Activated T-helper 2 cell treated with anti-CD3 and anti-CD28 coated beads, Interferon-gamma antibody, Interleukin-2, Interleukin-4, amounts not matched to agents 10 μg/mL and 5 μg/mL and 100 μg/mL, durations not matched to agents 14 hours and 24 hours and 36 hours (primary cell): Measurements from ENCODE around the gene SCYGR2. TPM values are rescaled to one million over a fixed set of nuclear protein-coding genes. Genes with fewer than 3 reads are reported as not detected.
"Not testable (repeated sequence)": the region's sequence is repeated elsewhere in the genome, so short reads cannot be mapped to it uniquely, and the experiment has no call there.

Experiments
- DNase-seq: peaks from one replicate; pipeline ENCODE4 v3.0.0; 2021; ENCODE audit warnings: low spot score
- H3K27ac Mint-ChIP-seq: one replicate; pipeline ENCODE4 v1.8.0; 2021; ENCODE audit warnings: mixed read lengths
- H3K27me3 Mint-ChIP-seq: one replicate; pipeline ENCODE4 v1.8.0; 2021; ENCODE audit warnings: low read depth, mixed read lengths
- H3K36me3 Mint-ChIP-seq: one replicate; pipeline ENCODE4 v1.8.0; 2021; ENCODE audit warnings: low read depth, mixed read lengths
- H3K4me1 Mint-ChIP-seq: one replicate; pipeline ENCODE4 v1.8.0; 2021; ENCODE audit warnings: low read depth, mixed read lengths
- H3K4me3 Mint-ChIP-seq: one replicate; pipeline ENCODE4 v1.8.0; 2021; ENCODE audit warnings: low read depth, mild to moderate bottlenecking, moderate library complexity, mixed read lengths
- H3K9me3 Mint-ChIP-seq: one replicate; pipeline ENCODE4 v1.8.0; 2021; ENCODE audit warnings: mixed read lengths
- intact Hi-C: fragments of 100-400 bp; cut with micrococcal nuclease; formaldehyde crosslinking; loops from one replicate; pipeline ENCODE4 v1.15.1; 2023
- total RNA-seq: library from RNA; stranded (reverse); gene quantifications from 2 replicates; pipeline ENCODE4 v1.2.3, GENCODE V29; 2022

The SCYGR2 gene, protein sequence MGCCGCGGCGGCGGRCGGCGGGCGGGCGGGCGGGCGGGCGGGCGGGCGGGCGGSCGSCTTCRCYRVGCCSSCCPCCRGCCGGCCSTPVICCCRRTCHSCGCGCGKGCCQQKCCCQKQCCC
- total RNA-seq: not detected in 2 replicates

DNA sequence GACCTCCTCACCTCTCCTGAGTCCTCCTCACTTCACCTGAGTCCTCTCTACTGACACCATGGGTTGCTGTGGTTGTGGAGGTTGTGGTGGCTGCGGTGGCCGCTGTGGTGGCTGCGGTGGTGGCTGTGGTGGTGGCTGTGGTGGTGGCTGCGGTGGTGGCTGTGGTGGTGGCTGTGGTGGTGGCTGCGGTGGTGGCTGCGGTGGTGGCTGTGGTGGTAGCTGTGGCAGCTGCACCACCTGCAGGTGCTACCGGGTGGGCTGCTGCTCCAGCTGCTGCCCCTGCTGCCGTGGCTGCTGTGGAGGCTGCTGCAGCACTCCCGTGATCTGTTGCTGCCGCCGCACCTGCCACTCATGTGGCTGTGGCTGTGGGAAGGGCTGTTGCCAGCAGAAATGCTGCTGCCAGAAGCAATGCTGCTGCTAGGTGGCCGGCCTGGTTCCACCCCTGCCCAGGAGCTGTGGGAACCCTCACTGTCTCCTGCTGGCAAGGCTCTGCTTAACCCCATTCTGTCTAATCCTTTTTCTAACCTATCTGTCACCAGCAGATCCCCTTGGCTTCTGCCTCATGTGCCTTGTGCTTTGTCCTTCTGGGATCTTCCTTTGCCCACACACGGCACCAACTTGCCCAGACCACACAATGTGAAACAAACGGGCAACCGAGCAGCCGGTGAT lies at the start of gene SCYGR2:
Gene SCYGR2 (plus strand): TSS at position 59 of the 669 bp plus-strand sequence. CDS start 0 bp downstream, at position 59.
- H3K4me1 Mint-ChIP-seq, H3K27ac Mint-ChIP-seq, DNase-seq, H3K27me3 Mint-ChIP-seq, H3K9me3 Mint-ChIP-seq, H3K4me3 Mint-ChIP-seq, H3K36me3 Mint-ChIP-seq, intact Hi-C loops: not testable (repeated sequence)

DNA sequence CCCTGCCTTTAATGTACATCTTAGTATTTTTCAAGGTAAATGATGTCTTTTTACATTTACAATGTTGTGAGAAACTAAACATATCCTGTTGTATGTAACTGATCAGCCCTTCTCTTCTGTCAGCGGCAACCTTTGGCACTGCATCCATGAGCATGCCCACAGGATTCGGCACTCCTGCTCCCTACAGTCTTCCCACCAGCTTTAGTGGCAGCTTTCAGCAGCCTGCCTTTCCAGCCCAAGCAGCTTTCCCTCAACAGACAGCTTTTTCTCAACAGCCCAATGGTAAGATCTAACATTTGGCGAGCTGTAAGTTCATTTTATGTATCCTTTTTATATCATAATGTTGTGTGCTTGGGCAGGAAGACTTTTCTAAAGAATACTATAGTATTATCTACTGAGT lies 46.9 kb upstream of the SCYGR2 start:
- H3K36me3 Mint-ChIP-seq: peaks cover 49% of the 10 kb centered on the region
- H3K4me3 Mint-ChIP-seq: no peak overlapping the region
- intact Hi-C loops: no loop called here

DNA sequence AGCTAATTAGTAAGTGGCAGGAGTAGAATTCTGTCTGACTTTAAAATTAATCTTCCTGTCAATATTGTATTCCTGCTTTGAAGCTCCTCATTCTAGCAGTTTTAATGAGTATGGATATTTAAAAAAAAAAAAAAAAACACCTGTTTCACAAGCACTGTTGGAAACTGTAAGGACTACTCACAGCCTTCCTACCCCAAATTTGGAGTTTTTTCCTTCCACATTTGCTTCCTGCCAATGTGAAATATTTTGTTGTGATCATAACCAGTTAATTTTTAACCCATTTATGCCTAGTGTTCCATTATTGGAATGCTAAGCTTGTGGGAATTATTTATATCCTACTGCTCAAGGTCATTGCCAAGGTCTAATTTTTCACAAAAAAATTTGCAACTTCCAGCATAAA lies 36.1 kb upstream of the SCYGR2 start:
- Mint-ChIP-seq H3K27ac (no peak overlapping the region), H3K36me3 (peaks cover 22% of the 10 kb centered on the region), H3K4me3 (no peak overlapping the region), H3K9me3 (no peaks in the 10 kb centered on the region), H3K4me1 (peaks cover 4% of the 10 kb centered on the region), H3K27me3 (no peaks in the 10 kb centered on the region)
- no peak for DNase-seq
- intact Hi-C loops: no loop called here

More for the DNA sequence above, 46.9 kb upstream of the SCYGR2 start:
- Mint-ChIP-seq H3K4me1 (peaks cover 2% of the 10 kb centered on the region), H3K9me3 (no peaks in the 10 kb centered on the region), H3K27me3 (no peaks in the 10 kb centered on the region), H3K27ac (no peak overlapping the region)
- no peak for DNase-seq

DNA sequence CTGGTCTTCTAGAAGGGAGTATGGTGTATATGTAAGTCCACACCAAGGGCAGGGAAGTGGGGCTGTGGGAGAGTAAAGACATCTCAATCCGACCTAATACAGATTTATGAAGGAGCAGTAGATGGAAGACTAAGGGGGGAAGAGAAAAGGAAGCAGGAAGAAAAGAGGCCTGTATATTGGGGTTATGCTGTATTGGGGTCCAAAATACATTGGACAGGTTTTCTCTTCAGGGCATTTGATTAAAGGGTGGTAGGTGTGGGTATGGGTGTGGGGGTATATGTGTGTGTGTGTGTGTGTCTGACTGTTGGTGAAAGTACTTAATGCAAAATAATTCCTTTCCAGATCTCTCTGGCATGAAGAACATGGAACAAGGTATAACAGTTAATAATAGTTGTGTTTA lies 33.6 kb upstream of the SCYGR2 start:
- H3K4me1 Mint-ChIP-seq: peaks cover 4% of the 10 kb centered on the region
- H3K9me3 Mint-ChIP-seq: no peaks in the 10 kb centered on the region
- no peak overlapping the region for H3K4me3 Mint-ChIP-seq
- H3K36me3 Mint-ChIP-seq: peaks cover 12% of the 10 kb centered on the region
- intact Hi-C loops: no loop called here
- no peaks in the 10 kb centered on the region for H3K27me3 Mint-ChIP-seq
- no peak for DNase-seq
- no peak overlapping the region for H3K27ac Mint-ChIP-seq

DNA sequence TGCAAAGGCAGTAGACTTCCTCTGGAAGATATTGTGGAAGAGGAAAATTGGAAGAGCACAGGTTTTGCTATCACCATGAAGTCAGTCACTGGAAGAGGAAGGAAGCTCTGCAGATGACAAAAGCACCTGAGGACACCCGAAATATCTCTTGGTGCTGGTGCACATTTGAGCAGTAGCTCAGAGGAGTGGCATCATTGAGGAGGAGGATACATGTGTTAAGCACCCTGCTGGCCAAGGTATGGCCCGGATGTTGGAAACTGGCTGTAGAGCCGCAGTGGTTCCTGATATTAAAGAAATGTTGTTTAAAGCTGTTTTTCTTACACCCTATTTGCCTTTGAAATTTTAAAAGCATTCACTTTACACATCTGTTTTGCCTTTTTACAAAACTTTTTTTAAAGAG lies 32.7 kb upstream of the SCYGR2 start:
- intact Hi-C loops: no loop called here
- DNase-seq: no peak
- Mint-ChIP-seq H3K4me3 (no peak overlapping the region), H3K27ac (no peak overlapping the region), H3K36me3 (peaks cover 9% of the 10 kb centered on the region), H3K9me3 (no peaks in the 10 kb centered on the region), H3K4me1 (peaks cover 4% of the 10 kb centered on the region), H3K27me3 (no peaks in the 10 kb centered on the region)

DNA sequence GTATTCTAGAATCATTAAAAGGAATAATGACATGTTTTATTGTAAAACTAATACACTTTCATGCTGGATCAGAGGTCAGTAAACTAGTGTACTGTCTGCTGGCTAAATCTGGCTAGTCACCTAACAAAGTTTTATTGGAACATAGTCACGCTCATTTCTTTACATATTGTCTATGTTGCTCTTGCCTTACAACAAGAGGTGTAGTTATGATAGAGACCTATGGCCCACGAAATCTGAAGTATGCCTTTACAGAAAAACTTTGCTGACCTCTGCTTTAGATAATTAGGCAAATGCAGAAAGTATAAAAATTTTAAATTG lies 29.9 kb upstream of the SCYGR2 start:
- Mint-ChIP-seq H3K4me3 (no peak overlapping the region), H3K27me3 (no peaks in the 10 kb centered on the region), H3K36me3 (peaks cover 9% of the 10 kb centered on the region), H3K4me1 (no peaks in the 10 kb centered on the region), H3K27ac (no peak overlapping the region), H3K9me3 (no peaks in the 10 kb centered on the region)
- intact Hi-C loops: no loop called here
- DNase-seq: no peak

DNA sequence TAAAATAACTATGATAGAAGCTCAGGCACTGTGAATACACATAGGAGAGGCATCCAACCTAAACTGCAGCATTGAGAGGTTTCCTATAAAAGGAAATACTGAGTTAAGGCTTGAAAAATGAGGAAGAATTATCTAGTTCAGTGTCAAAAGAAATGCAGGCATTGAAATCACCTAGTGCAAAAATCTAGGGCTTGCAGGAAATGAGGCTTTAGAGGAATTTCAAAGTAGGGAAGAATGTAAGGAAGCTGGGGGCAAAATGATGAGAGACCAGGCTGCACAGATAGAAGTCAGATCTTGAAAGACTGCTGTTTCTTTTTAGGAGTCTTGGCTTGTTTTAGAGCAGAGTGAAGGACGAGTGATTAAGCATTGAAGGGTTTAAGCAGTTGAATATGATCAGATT lies 28.1 kb upstream of the SCYGR2 start:
- no peak overlapping the region for H3K4me3 Mint-ChIP-seq
- no peak overlapping the region for H3K27ac Mint-ChIP-seq
- H3K9me3 Mint-ChIP-seq: no peaks in the 10 kb centered on the region
- no peaks in the 10 kb centered on the region for H3K27me3 Mint-ChIP-seq
- no peak for DNase-seq
- H3K4me1 Mint-ChIP-seq: no peaks in the 10 kb centered on the region
- intact Hi-C loops: no loop called here
- peaks cover 4% of the 10 kb centered on the region for H3K36me3 Mint-ChIP-seq

DNA sequence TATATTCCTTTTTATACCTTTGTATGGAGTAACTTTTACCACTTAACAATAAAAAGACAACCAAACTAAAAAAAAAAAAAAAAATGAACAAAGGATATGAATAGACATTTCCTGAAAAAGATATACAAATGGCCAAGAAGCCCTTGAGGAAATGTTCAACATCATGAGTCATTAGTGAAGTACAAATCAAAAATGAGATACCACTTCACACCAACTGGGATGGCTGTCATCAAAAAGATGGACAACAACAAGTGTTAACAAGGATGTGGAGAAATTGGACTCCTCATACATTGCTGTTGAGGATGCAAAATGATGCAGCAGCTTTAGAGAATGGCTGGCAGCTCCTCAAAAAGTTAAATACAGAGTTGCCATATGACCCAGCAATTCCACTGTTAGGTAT lies 22.6 kb upstream of the SCYGR2 start:
- H3K36me3 Mint-ChIP-seq: no peaks in the 10 kb centered on the region
- intact Hi-C loops: no loop called here
- no peak overlapping the region for H3K27ac Mint-ChIP-seq
- DNase-seq: no peak
- no peak overlapping the region for H3K4me3 Mint-ChIP-seq
- H3K27me3 Mint-ChIP-seq: peaks cover 7% of the 10 kb centered on the region
- no peaks in the 10 kb centered on the region for H3K9me3 Mint-ChIP-seq
- H3K4me1 Mint-ChIP-seq: no peaks in the 10 kb centered on the region

DNA sequence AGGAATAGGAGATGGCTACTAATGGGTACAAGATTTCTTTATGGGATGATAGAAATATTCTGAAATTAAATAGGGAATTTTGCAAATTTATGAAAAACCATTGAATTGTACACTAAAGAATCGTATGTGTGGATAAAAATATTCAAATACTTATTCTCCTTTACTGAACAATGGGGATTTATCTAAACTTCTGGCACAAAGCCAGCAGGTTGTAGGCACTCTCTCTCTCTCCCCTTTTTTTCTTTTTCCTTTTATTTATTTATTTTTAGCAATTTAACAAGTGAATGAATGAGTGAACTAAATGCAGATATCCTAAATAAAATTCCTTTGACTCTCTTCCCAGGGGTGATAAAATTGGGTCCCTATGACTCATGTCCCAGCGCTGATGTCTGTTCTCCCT lies 21.9 kb upstream of the SCYGR2 start:
- intact Hi-C loops: no loop called here
- H3K27ac Mint-ChIP-seq: no peak overlapping the region
- H3K36me3 Mint-ChIP-seq: no peaks in the 10 kb centered on the region
- no peaks in the 10 kb centered on the region for H3K4me1 Mint-ChIP-seq
- no peak for DNase-seq
- peaks cover 7% of the 10 kb centered on the region for H3K27me3 Mint-ChIP-seq
- no peak overlapping the region for H3K4me3 Mint-ChIP-seq
- H3K9me3 Mint-ChIP-seq: peaks cover under 1% of the 10 kb centered on the region

DNA sequence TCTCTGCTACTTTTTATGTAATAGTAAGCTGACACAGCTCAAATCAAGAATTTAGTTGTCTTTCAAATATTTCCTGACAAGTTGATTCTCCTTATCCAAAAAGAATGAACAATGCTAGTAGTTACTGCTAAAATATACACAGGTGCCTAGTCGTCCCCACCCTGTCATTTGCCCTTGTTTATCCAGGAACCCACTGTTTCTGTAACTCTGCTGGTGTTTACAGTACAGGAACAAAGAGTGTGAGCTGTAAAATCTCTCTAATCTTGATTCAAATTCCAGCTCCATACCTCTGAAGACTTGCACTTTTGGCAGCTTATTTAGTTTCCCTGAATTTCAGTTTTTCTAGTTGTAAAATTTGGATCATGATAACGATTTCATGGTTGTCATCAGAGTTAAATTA lies 21.1 kb upstream of the SCYGR2 start:
- no peaks in the 10 kb centered on the region for H3K4me1 Mint-ChIP-seq
- peaks cover 7% of the 10 kb centered on the region for H3K27me3 Mint-ChIP-seq
- intact Hi-C loops: no loop called here
- peaks cover 8% of the 10 kb centered on the region for H3K9me3 Mint-ChIP-seq
- H3K36me3 Mint-ChIP-seq: no peaks in the 10 kb centered on the region
- no peak overlapping the region for H3K27ac Mint-ChIP-seq
- no peak overlapping the region for H3K4me3 Mint-ChIP-seq
- no peak for DNase-seq

DNA sequence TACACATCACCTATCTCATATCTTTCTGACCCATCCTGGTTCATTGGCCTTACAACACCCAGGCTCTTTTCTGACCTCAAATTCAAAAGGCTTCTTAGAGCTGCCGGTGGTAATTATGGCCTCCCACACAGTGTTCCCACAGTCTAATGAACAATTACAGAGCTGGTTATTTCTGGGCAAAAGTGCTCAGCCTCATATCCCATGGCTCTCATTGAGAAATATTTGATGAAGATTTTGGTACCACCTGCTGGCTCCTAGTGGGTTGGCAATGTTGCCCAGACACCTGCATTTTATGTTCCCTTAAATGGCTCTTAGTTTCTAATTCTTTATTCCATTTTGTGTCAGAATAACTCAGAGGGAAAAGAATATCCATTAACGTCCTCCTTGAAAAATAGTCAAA lies 20.1 kb upstream of the SCYGR2 start:
- Mint-ChIP-seq H3K9me3 (peaks cover 11% of the 10 kb centered on the region), H3K36me3 (no peaks in the 10 kb centered on the region), H3K4me3 (no peak overlapping the region), H3K27me3 (peaks cover 7% of the 10 kb centered on the region), H3K27ac (no peak overlapping the region), H3K4me1 (no peaks in the 10 kb centered on the region)
- no peak for DNase-seq
- intact Hi-C loops: no loop called here

DNA sequence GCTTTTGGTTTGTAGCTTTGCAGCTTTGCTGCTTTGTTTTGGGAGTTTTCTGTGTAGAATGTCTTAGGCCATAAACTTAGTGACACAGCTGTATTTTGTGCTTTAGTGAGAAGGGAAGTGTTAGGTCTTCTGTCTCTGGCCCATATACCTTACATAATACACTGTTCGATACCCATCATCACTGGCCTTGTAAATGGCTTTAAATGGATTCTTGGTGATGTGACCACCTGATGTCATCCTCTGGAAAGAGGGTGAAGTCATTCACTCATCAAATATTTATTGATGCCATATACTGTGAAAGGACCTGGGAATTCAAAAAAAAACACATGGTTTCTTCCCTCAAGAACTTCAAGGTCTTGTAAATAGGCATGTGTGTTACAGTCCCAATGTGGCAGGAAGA lies 18.9 kb upstream of the SCYGR2 start:
- intact Hi-C loops: no loop called here

DNA sequence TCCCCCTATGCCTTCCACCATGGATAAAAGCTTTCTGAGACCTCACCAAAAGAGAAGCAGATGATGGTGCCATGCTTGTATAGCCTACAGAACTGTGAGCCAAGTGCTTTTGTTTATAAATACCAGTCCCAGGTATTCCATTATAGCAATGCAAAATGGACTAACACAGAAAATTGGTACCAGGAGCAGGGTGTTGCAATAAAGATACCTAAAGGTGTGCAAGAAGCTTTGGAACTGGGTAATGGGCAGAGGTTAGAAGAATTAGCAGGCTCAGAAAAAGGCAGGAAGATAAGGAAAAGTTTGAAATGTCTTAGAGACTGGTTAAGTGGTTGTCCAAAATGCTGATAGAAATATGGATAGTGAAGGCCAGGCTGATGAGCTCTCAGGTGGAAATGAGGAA lies 16.3 kb upstream of the SCYGR2 start:
- H3K27ac Mint-ChIP-seq: no peak overlapping the region
- H3K4me3 Mint-ChIP-seq: no peak overlapping the region
- H3K36me3 Mint-ChIP-seq: no peaks in the 10 kb centered on the region
- DNase-seq: no peak
- peaks cover 3% of the 10 kb centered on the region for H3K27me3 Mint-ChIP-seq
- H3K9me3 Mint-ChIP-seq: peaks cover 11% of the 10 kb centered on the region
- no peaks in the 10 kb centered on the region for H3K4me1 Mint-ChIP-seq
- intact Hi-C loops: no loop called here

More for the DNA sequence above, 18.9 kb upstream of the SCYGR2 start:
- no peaks in the 10 kb centered on the region for H3K36me3 Mint-ChIP-seq
- H3K9me3 Mint-ChIP-seq: peaks cover 11% of the 10 kb centered on the region
- DNase-seq: no peak
- H3K4me1 Mint-ChIP-seq: no peaks in the 10 kb centered on the region
- no peak overlapping the region for H3K4me3 Mint-ChIP-seq
- H3K27me3 Mint-ChIP-seq: peaks cover 7% of the 10 kb centered on the region
- H3K27ac Mint-ChIP-seq: no peak overlapping the region
